H1 (cell line): Measurements from ENCODE around the gene KBTBD2. TPM values are rescaled to one million over a fixed set of nuclear protein-coding genes. Genes with fewer than 3 reads are reported as not detected.
A peak's percentile ranks its signal among the peaks of the same experiment; 100 is the strongest.

Experiments used
- CTCF ChIA-PET: fragments of 300-600 bp; sonication (Branson Sonifier 250); formaldehyde crosslinking; loops from one replicate; lab custom pipeline; 2021; ENCODE audit not compliant: partially characterized antibody; lab: Charles Lee
- POLR2A ChIA-PET: fragments of 300-600 bp; sonication (Branson Sonifier 250); formaldehyde crosslinking; loops from one replicate; lab custom pipeline; 2021; ENCODE audit warnings: inconsistent platforms; ENCODE audit not compliant: partially characterized antibody; lab: Charles Lee
- DNase-seq, 2 experiments: peaks; one replicate each; pipeline versions ENCODE4 v3.0.0 to v3.0.0-alpha.2; 2010 to 2022; ENCODE audit warnings: low spot score in 2 of 2, low read depth in 1 of 2, mixed read lengths in 1 of 2
- FAIRE-seq: peaks from 2 replicates; lab custom pipeline; 2011; peaks lifted over from hg19 to GRCh38; lab: Jason Lieb, UNC
- H2AFZ ChIP-seq: 2 replicates; pipeline ENCODE4 v1.8.1; 2012; ENCODE audit warnings: low read length, inconsistent platforms
- H2AK5ac ChIP-seq: 2 replicates; pipeline ENCODE4 v1.6.1; 2013; ENCODE audit warnings: low read depth, low read length
- H2BK120ac ChIP-seq: replicated peaks from 2 replicates; pipeline ENCODE3; 2013; ENCODE audit warnings: low read depth, low read length, inconsistent platforms
- H2BK12ac ChIP-seq: 2 replicates; pipeline ENCODE4 v1.6.1; 2013; ENCODE audit warnings: low read depth, low read length
- H2BK15ac ChIP-seq: 2 replicates; pipeline ENCODE4 v1.6.1; 2013; ENCODE audit warnings: low read length
- H2BK20ac ChIP-seq: 2 replicates; pipeline ENCODE4 v1.6.1; 2013; ENCODE audit warnings: low read length
- H2BK5ac ChIP-seq: 2 replicates; pipeline ENCODE4 v1.6.1; 2013; ENCODE audit warnings: low read depth, low read length
- H3K14ac ChIP-seq: 2 replicates; pipeline ENCODE4 v1.6.1; 2013; ENCODE audit warnings: inconsistent platforms; ENCODE audit not compliant: insufficient read length
- H3K18ac ChIP-seq: 2 replicates; pipeline ENCODE4 v1.6.1; 2013; ENCODE audit warnings: low read length; ENCODE audit errors: extremely low read depth
- H3K23ac ChIP-seq: 2 replicates; pipeline ENCODE4 v1.6.1; 2013; ENCODE audit warnings: inconsistent platforms; ENCODE audit not compliant: insufficient read length
- H3K23me2 ChIP-seq: 2 replicates; pipeline ENCODE4 v1.6.1; 2013; ENCODE audit warnings: low read depth, low read length
- H3K27ac ChIP-seq: 2 replicates; pipeline ENCODE4 v1.6.1; 2011; ENCODE audit warnings: low read depth, low read length, inconsistent platforms
- H3K27me3 ChIP-seq, 4 experiments: replicated peaks in 1 of 4; 1 replicate in 1 of 4; 2 replicates in 3 of 4; pipeline versions ENCODE4 v1.6.1 to v1.8.1; 2011 to 2013; ENCODE audit warnings: low read length in 3 of 4, mild to moderate bottlenecking in 3 of 4, inconsistent platforms in 2 of 4, mixed read lengths in 2 of 4, moderate library complexity in 1 of 4; ENCODE audit not compliant: control insufficient read depth in 3 of 4, insufficient read depth in 3 of 4; ENCODE audit errors: extremely low read depth in 1 of 4
- H3K36me3 ChIP-seq, 4 experiments: 2 replicates each; pipeline versions ENCODE4 v1.6.1 to v1.8.1; 2011 to 2013; ENCODE audit warnings: mild to moderate bottlenecking in 4 of 4, low read length in 3 of 4, moderate library complexity in 2 of 4, control low read depth in 1 of 4, inconsistent platforms in 1 of 4; ENCODE audit not compliant: insufficient read depth in 4 of 4, control insufficient read depth in 2 of 4
- H3K4ac ChIP-seq: replicated peaks from 2 replicates; pipeline ENCODE3; 2013; ENCODE audit warnings: low read length, low read depth, mixed read lengths, inconsistent platforms; ENCODE audit not compliant: insufficient read length
- H3K4me1 ChIP-seq, 4 experiments: replicated peaks in 1 of 4; 1 replicate in 1 of 4; 2 replicates in 3 of 4; pipeline versions ENCODE4 v1.6.1 to v1.8.1; 2011 to 2013; ENCODE audit warnings: low read length in 3 of 4, inconsistent platforms in 2 of 4, mixed read lengths in 1 of 4; ENCODE audit not compliant: insufficient read depth in 4 of 4, control insufficient read depth in 3 of 4
- H3K4me2 ChIP-seq, 2 experiments: 2 replicates each; pipeline versions ENCODE4 v1.6.1 to v1.8.1; 2011 to 2013; ENCODE audit warnings: low read depth in 2 of 2, low read length in 2 of 2, control low read depth in 1 of 2, inconsistent platforms in 1 of 2, mild to moderate bottlenecking in 1 of 2; ENCODE audit not compliant: insufficient read depth in 1 of 2
- H3K4me3 ChIP-seq, 4 experiments: fragments of 200-600, 300-600 bp in 1 of 4; sonication (generic), shearing (Covaris generic), sonication (Bioruptor Twin) in 1 of 4; 2 replicates each; pipeline versions ENCODE4 v1.5.1 to v1.8.1; 2011 to 2016; ENCODE audit warnings: low read length in 4 of 4, low read depth in 3 of 4, control low read depth in 2 of 4, inconsistent platforms in 2 of 4, mild to moderate bottlenecking in 2 of 4, mixed read lengths in 1 of 4, moderate library complexity in 1 of 4; ENCODE audit not compliant: insufficient read depth in 2 of 4; ENCODE audit errors: extremely low read depth in 1 of 4
- H3K56ac ChIP-seq: replicated peaks from 2 replicates; pipeline ENCODE3; 2013; ENCODE audit warnings: low read depth, mild to moderate bottlenecking, mixed read lengths, low read length, inconsistent platforms; ENCODE audit not compliant: insufficient read length
- H3K79me1 ChIP-seq: 2 replicates; pipeline ENCODE4 v1.6.1; 2013; ENCODE audit warnings: low read depth, low read length, control low read depth
- H3K79me2 ChIP-seq, 2 experiments: 2 replicates each; pipeline versions ENCODE4 v1.6.1 to v1.8.1; 2012 to 2013; ENCODE audit warnings: low read length in 2 of 2, mild to moderate bottlenecking in 2 of 2, inconsistent platforms in 1 of 2; ENCODE audit not compliant: insufficient read depth in 2 of 2, control insufficient read depth in 1 of 2
- H3K9ac ChIP-seq, 4 experiments: replicated peaks in 1 of 4; 1 replicate in 1 of 4; 2 replicates in 3 of 4; pipeline versions ENCODE4 v1.6.1 to v1.8.1; 2011 to 2013; ENCODE audit warnings: low read depth in 3 of 4, low read length in 3 of 4, control low read depth in 2 of 4, mild to moderate bottlenecking in 2 of 4, moderate library complexity in 2 of 4, inconsistent platforms in 1 of 4; ENCODE audit errors: extremely low read depth in 1 of 4
- H3K9me3 ChIP-seq, 2 experiments: 2 replicates each; pipeline versions ENCODE4 v1.6.1 to v1.8.1; 2012 to 2013; ENCODE audit warnings: mild to moderate bottlenecking in 2 of 2, moderate library complexity in 2 of 2, control low read depth in 1 of 2, inconsistent platforms in 1 of 2, low read depth in 1 of 2, low read length in 1 of 2, mixed read lengths in 1 of 2; ENCODE audit not compliant: insufficient read depth in 2 of 2
- H4K20me1 ChIP-seq, 2 experiments: replicated peaks in 1 of 2; 2 replicates each; pipeline versions ENCODE3 to v1.8.1; 2011 to 2013; ENCODE audit warnings: inconsistent platforms in 2 of 2, low read length in 2 of 2, mild to moderate bottlenecking in 1 of 2; ENCODE audit not compliant: insufficient read depth in 2 of 2, control insufficient read depth in 1 of 2
- H4K5ac ChIP-seq: 2 replicates; pipeline ENCODE4 v1.6.1; 2013; ENCODE audit warnings: low read length, low read depth, mixed read lengths, inconsistent platforms; ENCODE audit not compliant: insufficient read length
- H4K8ac ChIP-seq: 2 replicates; pipeline ENCODE4 v1.8.0; 2013; ENCODE audit warnings: mild to moderate bottlenecking, moderate library complexity, low read length, inconsistent platforms; ENCODE audit not compliant: insufficient read depth; ENCODE audit errors: extremely low read depth
- H4K91ac ChIP-seq: replicated peaks from 2 replicates; pipeline ENCODE3; 2013; ENCODE audit warnings: low read length, mixed read lengths, inconsistent platforms; ENCODE audit not compliant: insufficient read length
- HDAC2 ChIP-seq, 2 experiments: fragments of 300-600 bp in 1 of 2; sonication (generic) in 1 of 2; IDR thresholded peaks; 2 replicates each; pipeline ENCODE4 v1.6.1; 2011 to 2012; ENCODE audit warnings: low read depth in 2 of 2, low read length in 2 of 2, mild to moderate bottlenecking in 2 of 2, moderate library complexity in 2 of 2, borderline replicate concordance in 1 of 2, inconsistent platforms in 1 of 2
- JUND ChIP-seq: IDR thresholded peaks from 2 replicates; pipeline ENCODE4 v1.6.1; 2011; ENCODE audit warnings: mild to moderate bottlenecking, improper control_type of control experiment, low read length
- NRF1 ChIP-seq: IDR thresholded peaks from 2 replicates; pipeline ENCODE4 v1.6.1; 2011; ENCODE audit warnings: mild to moderate bottlenecking, low read depth, low read length, improper control_type of control experiment
- SIRT6 ChIP-seq: IDR thresholded peaks from one replicate; pipeline ENCODE4 v1.7.1; 2012; ENCODE audit warnings: low read length, inconsistent platforms
- SIX5 ChIP-seq: IDR thresholded peaks from 2 replicates; pipeline ENCODE4 v1.6.1; 2011; ENCODE audit warnings: mild to moderate bottlenecking, low read depth, low read length
- SRF ChIP-seq: IDR thresholded peaks from 2 replicates; pipeline ENCODE4 v1.6.1; 2011; ENCODE audit warnings: mild to moderate bottlenecking, low read depth, low read length, moderate library complexity
- TAF7 ChIP-seq: optimal IDR thresholded peaks from 2 replicates; pipeline ENCODE3; 2011; ENCODE audit warnings: low read depth, mild to moderate bottlenecking, inconsistent platforms, low read length, moderate library complexity, borderline replicate concordance
- WGBS, 2 experiments: shearing (Covaris generic) in 1 of 2; methylation state at CpG; one replicate each; pipeline versions ENCODE4 v1.1.6 to v1.1.7; 2013 to 2015; ENCODE audit warnings: low lambda C conversion rate in 2 of 2, mixed read lengths in 2 of 2, inconsistent platforms in 1 of 2, low coverage in 1 of 2, missing lambda C conversion rate in 1 of 2; ENCODE audit not compliant: insufficient replicate concordance in 2 of 2, insufficient coverage in 1 of 2, insufficient read length in 1 of 2; ENCODE audit errors: extremely low coverage in 1 of 2, missing lambda C conversion rate in 1 of 2; 5-methylcytosine and 5-hydroxymethylcytosine counted together
- polyA plus RNA-seq, 7 experiments: library from polyadenylated mRNA; depleted of rRNA in 3 of 7; stranded (reverse) in 5 of 7; unstranded in 2 of 7; fragments of >200 nt in 5 of 7; fragments of 200-250 nt in 2 of 7; gene quantifications; 1 replicate in 5 of 7; 2 replicates in 1 of 7; 4 replicates in 1 of 7; pipeline versions ENCODE4 v1.2.1 to v1.2.3, GENCODE V29; 2011 to 2013; ENCODE audit warnings: missing spikeins in 2 of 7, mixed read lengths in 2 of 7
- total RNA-seq: library from RNA; stranded (reverse); fragmentation: NEBNext Ultra II Directional; extraction: Animal tissue kit (Norgen Biotek cat#: 25700); gene quantifications from 2 replicates; pipeline ENCODE4 v1.2.1, GENCODE V29; 2021
- TF ChIP-seq, protein P1 (sequence below): IDR thresholded peaks from 2 replicates; pipeline ENCODE4 v1.6.1; 2011; ENCODE audit warnings: low read depth, mild to moderate bottlenecking, low read length; ENCODE audit not compliant: insufficient read depth

The KBTBD2 gene
- total and polyA plus RNA-seq, 2 of the 8 experiments (the other 6 are each of a cell fraction or from before 2014, with no cell fraction given) = 13.1 to 25.7 TPM

DNA sequence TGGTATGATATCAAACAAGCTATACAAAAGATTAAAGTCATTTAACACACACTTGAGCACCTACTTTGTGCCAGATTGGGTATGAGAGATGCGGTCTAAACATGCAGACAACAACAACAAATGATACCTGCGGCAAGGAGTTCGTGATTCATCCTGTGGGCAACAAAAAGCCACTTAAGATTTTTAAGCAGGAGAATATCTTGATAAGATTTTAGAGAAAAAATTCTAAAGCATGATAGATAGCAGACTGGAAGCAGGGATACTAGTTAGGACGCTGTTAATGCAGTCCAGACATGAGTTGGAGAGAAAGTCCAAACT lies 1.6 kb upstream of the KBTBD2 start:
- H3K9ac ChIP-seq = peak overlapping the region in 2 of 4 experiments; percentile 60 to 84; a peak in 2 of 7 replicates
- no peak overlapping the region for H2BK15ac ChIP-seq
- peak overlapping the region; percentile 47; the same call in 1 of the 2 replicates for H2AFZ ChIP-seq
- H2AK5ac ChIP-seq = no peak overlapping the region
- H3K4me3 ChIP-seq = peak overlapping the region in 2 of 4 experiments; percentile 56 to 68; a peak in 3 of 8 replicates
- H3K4ac ChIP-seq = no peak overlapping the region
- TF ChIP-seq SRF (no peak), TAF7 (no peak), SIRT6 (no peak), SIX5 (no peak), HDAC2 (IDR thresholded peaks at IDR 0.05; ENCODE audit: borderline replicate concordance in 1 of 2, low read depth in 2 of 2, low read length in 2 of 2) (no peak), NRF1 (no peak), JUND (no peak)
- TF ChIP-seq, protein P1, sequence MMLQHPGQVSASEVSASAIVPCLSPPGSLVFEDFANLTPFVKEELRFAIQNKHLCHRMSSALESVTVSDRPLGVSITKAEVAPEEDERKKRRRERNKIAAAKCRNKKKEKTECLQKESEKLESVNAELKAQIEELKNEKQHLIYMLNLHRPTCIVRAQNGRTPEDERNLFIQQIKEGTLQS = no peak
- CTCF ChIA-PET = interaction anchor here (0.5 to 2.1 kb wide), 4 partner anchors 12 to 335 kb away, joined by 3 to 7 read pairs (median 4); no protein-coding TSS in a partner anchor
- H3K4me1 ChIP-seq = peaks cover 3 to 13% (median 6%) of the 10 kb centered on the region in 4 experiments; a peak in 6 of 7 replicates
- POLR2A ChIA-PET = interaction anchor here (0.9 to 4.3 kb wide), 6 partner anchors 9 to 216 kb away, joined by 3 to 21 read pairs (median 4); partner anchors contain the start of gene RP9
- no peak overlapping the region for H4K91ac ChIP-seq
- no peak overlapping the region for H4K8ac ChIP-seq
- H3K27ac ChIP-seq = no peak overlapping the region
- H3K56ac ChIP-seq = no peak overlapping the region
- H2BK12ac ChIP-seq = no peak overlapping the region
- H3K27me3 ChIP-seq = no peaks in the 10 kb centered on the region
- no peaks in the 10 kb centered on the region for H3K36me3 ChIP-seq
- peaks cover 5% of the 10 kb centered on the region for H3K23me2 ChIP-seq
- H3K14ac ChIP-seq = no peak overlapping the region
- peaks cover 4 to 27% of the 10 kb centered on the region in 2 experiments; a peak in 3 of 4 replicates for H3K79me2 ChIP-seq
- no peak overlapping the region for H2BK5ac ChIP-seq
- no peak for FAIRE-seq
- no peak overlapping the region for H3K18ac ChIP-seq
- WGBS, 2 experiments = 83% methylated on average over 4 of the region's 4 CpGs; no CpG with 5 or more reads in 1 of the 2 experiments
- no peak for DNase-seq
- H3K23ac ChIP-seq = no peak overlapping the region
- no peaks in the 10 kb centered on the region for H3K9me3 ChIP-seq
- H4K5ac ChIP-seq = no peak overlapping the region
- no peaks in the 10 kb centered on the region for H3K79me1 ChIP-seq
- H4K20me1 ChIP-seq = peaks cover 3 to 4% of the 10 kb centered on the region in 2 experiments
- no peak overlapping the region for H2BK120ac ChIP-seq
- peak overlapping the region; percentile 81 to 90 for H3K4me2 ChIP-seq
- H2BK20ac ChIP-seq = no peak overlapping the region
